Measurements from ENCODE around the gene TOE1. TPM values are rescaled to one million over a fixed set of nuclear protein-coding genes. Genes with fewer than 3 reads are reported as not detected.

Gene TOE1
- total and polyA plus RNA-seq, 12 donors = 3.3 to 17.7 (median 10.1) TPM

GRCh38 chr1:45322486-45323040 is 17.4 kb upstream of the TOE1 start:
- WGBS, 4 donors = 80 to 89% (median 85%) methylated on average over 10 of the region's 10 CpGs
- intact Hi-C loops (cut with DNase I) = no loop called here
- H3K27ac ChIP-seq = no peak overlapping the region

GRCh38 chr1:45325851-45326506 is 14.0 kb upstream of the TOE1 start:
- no peak for TF ChIP-seq CTCF (IDR thresholded peaks at IDR 0.05)
- peak overlapping the region in 1 of 4 donors; percentile 71 for H3K4me3 ChIP-seq
- DNase-seq = no peak
- peaks cover 8 to 10% of the 10 kb centered on the region in 2 donors for H3K4me1 ChIP-seq (replicated peaks in 1 of 2)
- H3K27me3 ChIP-seq = no peaks in the 10 kb centered on the region
- H3K9me3 ChIP-seq (replicated peaks in 1 of 3) = no peaks in the 10 kb centered on the region
- 58 to 60% (median 59%) methylated on average over 6 of the region's 6 CpGs for WGBS, 4 donors
- peaks cover 0 to 7% of the 10 kb centered on the region in 2 donors for H3K36me3 ChIP-seq (replicated peaks in 1 of 2)
- H3K27ac ChIP-seq = no peak overlapping the region
- intact Hi-C loops (cut with DNase I) = no loop called here

More at GRCh38 chr1:45322486-45323040, 17.4 kb upstream of the TOE1 start:
- H3K27me3 ChIP-seq = no peaks in the 10 kb centered on the region
- no peak for TF ChIP-seq POLR2A (IDR thresholded peaks at IDR 0.05)
- no peaks in the 10 kb centered on the region for H3K9me3 ChIP-seq (replicated peaks in 1 of 3)
- no peaks in the 10 kb centered on the region for H3K36me3 ChIP-seq (replicated peaks in 1 of 2)
- H3K4me1 ChIP-seq (replicated peaks in 1 of 2) = peaks cover 8 to 9% of the 10 kb centered on the region in 2 donors
- H3K4me3 ChIP-seq = no peak overlapping the region
- no peak for DNase-seq

GRCh38 chr1:45326627-45327623 is 13.0 kb upstream of the TOE1 start, which contains the start of gene HPDL:
Gene HPDL, plus strand, starts transcription at chr1:45326895. Its CDS starts 254 bp downstream, at chr1:45327149.
- Histone ChIP-seq H3K4me3 (peak within 1 kb of the TSS in 3 of 4 donors; percentile 4 to 71 (median 35)), H3K9me3 (replicated peaks in 1 of 3) (no peaks in the 10 kb centered on the region), H3K4me1 (replicated peaks in 1 of 2) (peaks cover 8 to 10% of the 10 kb centered on the region in 2 donors), H3K36me3 (replicated peaks in 1 of 2) (peaks cover 0 to 13% of the 10 kb centered on the region in 2 donors), H3K27me3 (no peaks in the 10 kb centered on the region), H3K27ac (no peak within 1 kb of the TSS)
- intact Hi-C loops (cut with DNase I) = no loop called here
- 1 to 8% (median 6%) methylated on average over 7 to 96 of the region's 96 CpGs for WGBS, 4 donors
- peak; percentile 55 to 69 (median 64) for DNase-seq
- TF ChIP-seq CTCF (IDR thresholded peaks at IDR 0.05) (no peak), POLR2A (IDR thresholded peaks at IDR 0.05) (no peak)

GRCh38 chr1:45327644-45328515 is 12.1 kb upstream of the TOE1 start:
- DNase-seq = no peak
- no peak for TF ChIP-seq POLR2A (IDR thresholded peaks at IDR 0.05)
- TF ChIP-seq CTCF (IDR thresholded peaks at IDR 0.05) = no peak
- WGBS, 4 donors = 45 to 90% (median 78%) methylated on average over 4 to 19 of the region's 19 CpGs
- Histone ChIP-seq H3K9me3 (replicated peaks in 1 of 3) (no peaks in the 10 kb centered on the region), H3K36me3 (replicated peaks in 1 of 2) (peaks cover 0 to 22% of the 10 kb centered on the region in 2 donors), H3K4me1 (replicated peaks in 1 of 2) (peaks cover 8 to 10% of the 10 kb centered on the region in 2 donors), H3K4me3 (no peak overlapping the region), H3K27me3 (no peaks in the 10 kb centered on the region), H3K27ac (no peak overlapping the region)
- intact Hi-C loops (cut with DNase I) = no loop called here

All from adrenal gland (tissue), 12 donors.